Pancreas (tissue), 10 donors: ENCODE results near the gene XYLT1. TPM values are rescaled to one million over a fixed set of nuclear protein-coding genes. Genes with fewer than 3 reads are reported as not detected.

Experiments
- ATAC-seq, 4 donors: fragments of 200-7000 bp; cut with Tn5 transposase; one replicate each; pipeline versions ENCODE4 v1.8.0 to v1.9.1; 2020; ENCODE audit warnings: mild to moderate bottlenecking in 4 of 4, moderate library complexity in 4 of 4
- DNase-seq, 6 donors: peaks; one replicate each; pipeline ENCODE4 v3.0.0-alpha.2; 2020
- FAIRE-seq: peaks from 2 replicates; lab custom pipeline; 2012; peaks lifted over from hg19 to GRCh38; lab: Jason Lieb, UNC
- H3K27ac ChIP-seq, 4 donors: fragments of 200-600 bp; sonication (generic); 1 replicate in 3 of 4; 2 replicates in 1 of 4; pipeline versions ENCODE4 v1.5.0 to v1.8.0; 2020
- H3K27me3 ChIP-seq, 4 donors: fragments of 200-600 bp; one replicate each; pipeline ENCODE4 v1.8.0; 2021
- H3K36me3 ChIP-seq, 3 donors: fragments of 200-600 bp; sonication (generic) in 1 of 3; one replicate each; pipeline versions ENCODE4 v1.5.0 to v1.8.0; 2020 to 2021
- H3K4me1 ChIP-seq, 3 donors: fragments of 200-600 bp; one replicate each; pipeline ENCODE4 v1.8.0; 2021
- H3K4me3 ChIP-seq, 4 donors: fragments of 200-600 bp; sonication (generic) in 2 of 4; one replicate each; pipeline versions ENCODE4 v1.5.0 to v1.8.0; 2020 to 2021
- H3K9me3 ChIP-seq, 4 donors: fragments of 200-600 bp; one replicate each; pipeline ENCODE4 v1.8.0; 2021
- WGBS, 2 donors: extraction: QIAGEN DNeasy Blood & Tissue Kit; methylation state at CpG; one replicate each; pipeline ENCODE4 v1.1.7; 2013; 5-methylcytosine and 5-hydroxymethylcytosine counted together
- intact Hi-C, 3 donors: fragments of 100-400 bp; cut with DNase I; formaldehyde crosslinking; loops; one replicate each; pipeline versions ENCODE4 v1.11.1 to v1.14.2; 2022
- polyA plus RNA-seq, 2 donors: library from polyadenylated mRNA; stranded (reverse); fragments of 200-250 nt; gene quantifications; one replicate each; pipeline ENCODE4 v1.2.3, GENCODE V29; 2013
- total RNA-seq, 6 donors: library from RNA; stranded (reverse); fragmentation: NEBNext Ultra II Directional in 4 of 6; extraction: Animal tissue kit (Norgen Biotek cat#: 25700) in 4 of 6; gene quantifications; one replicate each; pipeline versions ENCODE4 v1.2.1 to v1.2.4, GENCODE V29; 2021 to 2023
- TF ChIP-seq, protein P1 (sequence below), 4 donors: fragments of 200-600 bp; sonication (generic) in 3 of 4; IDR thresholded peaks; one replicate each; pipeline versions ENCODE4 v1.5.0 to v1.8.0; 2021; ENCODE audit warnings: antibody characterized with exemption in 4 of 4
- donor health status: healthy with polysubstance abuse.
- donor health status: DM: no; HTN: no; CAD: no; lungs with moderate emphysema.
- donor health status: DM: no; HTN: no; CAD: no.
- donor health status: control.
- donor health status: control.
- donor health status: Bipolar disorder and iron deficiency.
- donor health status: DM: yes; HTN: yes; CAD: no.
- donor health status: DM: no; HTN: no; CAD: no.
- donor health status: DM: no; HTN: no; CAD: no.
- donor health status: DM: yes; HTN: yes; CAD: no.

XYLT1 gene
- total and polyA plus RNA-seq, 8 donors: 1.6 to 8.2 (median 4.6) TPM

DNA sequence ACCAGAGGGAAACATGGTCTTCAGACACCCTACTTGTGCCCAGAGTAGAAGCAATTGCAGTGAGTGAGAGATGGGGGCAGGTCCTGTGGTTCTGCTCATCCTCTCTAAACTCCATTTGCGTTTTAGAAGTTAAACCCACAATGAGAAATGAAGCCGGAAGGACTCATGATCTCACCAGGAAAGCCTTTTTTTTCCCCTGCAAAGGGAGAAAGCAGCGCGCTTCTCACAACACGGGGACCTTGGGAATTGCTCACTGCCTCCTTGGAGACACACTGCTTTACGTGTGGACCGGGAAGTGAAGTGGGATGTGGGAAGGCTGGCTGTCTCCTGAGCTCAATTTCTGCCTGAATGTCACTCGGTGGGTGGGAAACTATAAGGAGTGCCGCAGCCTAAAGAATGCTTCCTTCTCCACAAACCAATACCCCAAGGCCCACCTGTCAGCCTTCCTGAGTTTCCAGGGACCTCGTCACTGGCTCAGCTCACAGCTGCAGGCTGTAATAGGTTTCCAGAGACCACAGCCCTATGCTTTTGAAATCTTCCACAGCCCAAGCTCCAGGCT is 365.4 kb downstream of the XYLT1 start:
- no peak for ATAC-seq
- intact Hi-C loops: no loop called here
- 58 to 60% methylated on average over 10 of the region's 10 CpGs for WGBS, 2 donors
- TF ChIP-seq, protein P1, sequence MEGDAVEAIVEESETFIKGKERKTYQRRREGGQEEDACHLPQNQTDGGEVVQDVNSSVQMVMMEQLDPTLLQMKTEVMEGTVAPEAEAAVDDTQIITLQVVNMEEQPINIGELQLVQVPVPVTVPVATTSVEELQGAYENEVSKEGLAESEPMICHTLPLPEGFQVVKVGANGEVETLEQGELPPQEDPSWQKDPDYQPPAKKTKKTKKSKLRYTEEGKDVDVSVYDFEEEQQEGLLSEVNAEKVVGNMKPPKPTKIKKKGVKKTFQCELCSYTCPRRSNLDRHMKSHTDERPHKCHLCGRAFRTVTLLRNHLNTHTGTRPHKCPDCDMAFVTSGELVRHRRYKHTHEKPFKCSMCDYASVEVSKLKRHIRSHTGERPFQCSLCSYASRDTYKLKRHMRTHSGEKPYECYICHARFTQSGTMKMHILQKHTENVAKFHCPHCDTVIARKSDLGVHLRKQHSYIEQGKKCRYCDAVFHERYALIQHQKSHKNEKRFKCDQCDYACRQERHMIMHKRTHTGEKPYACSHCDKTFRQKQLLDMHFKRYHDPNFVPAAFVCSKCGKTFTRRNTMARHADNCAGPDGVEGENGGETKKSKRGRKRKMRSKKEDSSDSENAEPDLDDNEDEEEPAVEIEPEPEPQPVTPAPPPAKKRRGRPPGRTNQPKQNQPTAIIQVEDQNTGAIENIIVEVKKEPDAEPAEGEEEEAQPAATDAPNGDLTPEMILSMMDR (IDR thresholded peaks at IDR 0.05): no peak
- H3K27ac ChIP-seq: no peak overlapping the region
- H3K4me3 ChIP-seq: no peak overlapping the region
- FAIRE-seq: no peak
- no peaks in the 10 kb centered on the region for H3K27me3 ChIP-seq
- no peaks in the 10 kb centered on the region for H3K36me3 ChIP-seq
- H3K9me3 ChIP-seq: no peaks in the 10 kb centered on the region
- no peak for DNase-seq
- no peaks in the 10 kb centered on the region for H3K4me1 ChIP-seq

DNA sequence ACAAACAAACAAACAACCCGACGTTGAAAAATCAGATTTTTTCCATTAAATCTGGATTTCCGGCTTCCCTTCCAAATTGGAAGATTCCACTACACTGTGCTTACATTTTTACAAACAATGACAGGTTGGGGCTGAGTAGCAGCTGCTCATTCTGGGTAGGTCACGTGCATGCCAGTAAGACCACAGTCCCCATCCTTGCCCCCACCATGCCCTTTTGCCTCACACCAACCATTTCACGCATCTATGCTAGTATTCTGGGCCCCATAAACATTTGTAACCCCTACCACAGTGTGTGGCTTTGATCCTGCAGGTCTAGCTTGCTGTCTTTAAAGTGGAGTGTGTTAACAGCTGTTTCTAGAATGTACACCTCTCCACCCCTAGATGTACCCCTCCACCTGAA is 366.1 kb downstream of the XYLT1 start:
- no peaks in the 10 kb centered on the region for H3K27me3 ChIP-seq
- 63 to 69% methylated on average over 5 of the region's 5 CpGs for WGBS, 2 donors
- FAIRE-seq (no peak), DNase-seq (no peak), ATAC-seq (no peak)
- no peaks in the 10 kb centered on the region for H3K4me1 ChIP-seq
- TF ChIP-seq, protein P1 (IDR thresholded peaks at IDR 0.05): no peak
- no peak overlapping the region for H3K4me3 ChIP-seq
- no peaks in the 10 kb centered on the region for H3K9me3 ChIP-seq
- H3K36me3 ChIP-seq: no peaks in the 10 kb centered on the region
- no peak overlapping the region for H3K27ac ChIP-seq
- intact Hi-C loops: no loop called here

DNA sequence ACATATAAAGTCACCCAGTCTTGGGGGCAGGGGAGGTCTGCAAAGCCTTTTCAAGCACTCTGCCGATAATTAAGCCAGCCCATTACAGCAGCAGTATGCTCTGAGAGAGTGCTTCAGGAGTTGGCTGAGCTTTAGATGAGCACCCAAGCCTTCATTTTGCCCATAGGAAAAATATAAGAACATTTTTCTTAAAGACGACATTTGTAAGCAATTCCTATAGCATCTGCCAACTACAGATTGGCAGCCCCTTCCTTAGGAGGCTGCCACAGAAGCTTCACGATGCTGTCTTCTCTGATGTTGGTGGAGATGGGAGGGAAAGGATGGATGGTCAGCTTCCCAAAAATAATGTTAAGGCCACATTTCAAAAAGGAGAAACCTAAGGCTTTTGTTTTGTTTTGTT is 367.5 kb downstream of the XYLT1 start:
- ATAC-seq: no peak
- no peak overlapping the region for H3K4me3 ChIP-seq
- H3K9me3 ChIP-seq: no peaks in the 10 kb centered on the region
- TF ChIP-seq, protein P1 (IDR thresholded peaks at IDR 0.05): no peak
- intact Hi-C loops: no loop called here
- FAIRE-seq: no peak
- H3K36me3 ChIP-seq: no peaks in the 10 kb centered on the region
- no peaks in the 10 kb centered on the region for H3K27me3 ChIP-seq
- no peak for DNase-seq
- 83 to 98% methylated on average over 3 of the region's 3 CpGs for WGBS, 2 donors
- H3K27ac ChIP-seq: no peak overlapping the region
- no peaks in the 10 kb centered on the region for H3K4me1 ChIP-seq

DNA sequence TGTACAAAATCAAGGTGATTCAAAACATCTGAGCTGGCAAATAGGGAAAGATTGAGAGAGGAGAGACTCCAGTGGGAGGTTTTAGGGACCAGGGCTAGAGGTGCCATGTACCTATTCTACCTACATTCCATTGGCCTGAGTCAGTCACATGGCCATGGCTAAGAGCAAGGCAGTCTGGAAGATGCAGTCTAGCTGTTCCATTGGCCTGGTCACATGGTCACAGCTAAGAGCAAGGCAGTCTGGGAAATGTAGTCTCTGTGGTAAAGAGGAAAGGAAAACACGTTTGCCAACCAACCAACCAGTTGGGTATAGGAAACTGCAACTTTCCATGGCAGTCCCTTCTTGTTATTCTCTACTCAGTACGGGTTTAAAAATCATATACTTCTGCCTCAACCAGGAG is 369.1 kb downstream of the XYLT1 start:
- WGBS, 2 donors: 71 to 78% methylated on average over 2 of the region's 2 CpGs
- H3K27me3 ChIP-seq: no peaks in the 10 kb centered on the region
- ATAC-seq: peak in 1 of 4 donors; percentile 20
- H3K4me1 ChIP-seq: no peaks in the 10 kb centered on the region
- H3K36me3 ChIP-seq: no peaks in the 10 kb centered on the region
- no peaks in the 10 kb centered on the region for H3K9me3 ChIP-seq
- TF ChIP-seq, protein P1 (IDR thresholded peaks at IDR 0.05): no peak
- no peak for DNase-seq
- H3K27ac ChIP-seq: no peak overlapping the region
- intact Hi-C loops: no loop called here
- FAIRE-seq: no peak
- no peak overlapping the region for H3K4me3 ChIP-seq

DNA sequence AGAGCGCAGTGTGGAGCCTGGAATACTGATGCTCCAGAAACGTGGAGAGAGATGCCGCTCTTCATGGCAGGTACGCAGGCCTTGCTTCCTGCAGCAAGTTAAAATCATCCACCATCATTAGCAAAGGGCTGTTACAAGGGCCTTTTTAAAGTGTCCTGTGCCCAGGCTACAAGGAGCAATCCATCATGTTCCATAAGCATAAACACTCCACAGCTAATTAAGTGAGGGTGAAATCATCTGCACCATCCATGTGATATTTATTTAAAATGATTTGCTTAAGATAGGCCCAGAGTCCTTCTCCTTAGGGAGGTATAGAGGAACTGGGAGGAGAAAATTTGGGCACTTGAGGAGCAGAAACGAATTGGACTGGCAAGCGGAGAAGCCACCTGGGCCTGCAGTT is 372.1 kb downstream of the XYLT1 start:
- DNase-seq: no peak
- WGBS, 2 donors: 82 to 89% methylated on average over 6 of the region's 6 CpGs
- Histone ChIP-seq H3K27ac (no peak overlapping the region), H3K27me3 (no peaks in the 10 kb centered on the region), H3K9me3 (no peaks in the 10 kb centered on the region), H3K4me3 (no peak overlapping the region), H3K4me1 (no peaks in the 10 kb centered on the region), H3K36me3 (no peaks in the 10 kb centered on the region)
- ATAC-seq: no peak
- TF ChIP-seq, protein P1 (IDR thresholded peaks at IDR 0.05): no peak
- intact Hi-C loops: no loop called here
- no peak for FAIRE-seq
